GM21423 (cell line): ENCODE data around the gene PLSCR3.

Source experiments
- ATAC-seq: cut with Tn5 transposase; IDR thresholded peaks from one replicate; pipeline ENCODE4 v1.9.1; 2021; ENCODE audit warnings: mild to moderate bottlenecking, moderate library complexity; ENCODE audit not compliant: unreplicated experiment

PLSCR3 gene

DNA sequence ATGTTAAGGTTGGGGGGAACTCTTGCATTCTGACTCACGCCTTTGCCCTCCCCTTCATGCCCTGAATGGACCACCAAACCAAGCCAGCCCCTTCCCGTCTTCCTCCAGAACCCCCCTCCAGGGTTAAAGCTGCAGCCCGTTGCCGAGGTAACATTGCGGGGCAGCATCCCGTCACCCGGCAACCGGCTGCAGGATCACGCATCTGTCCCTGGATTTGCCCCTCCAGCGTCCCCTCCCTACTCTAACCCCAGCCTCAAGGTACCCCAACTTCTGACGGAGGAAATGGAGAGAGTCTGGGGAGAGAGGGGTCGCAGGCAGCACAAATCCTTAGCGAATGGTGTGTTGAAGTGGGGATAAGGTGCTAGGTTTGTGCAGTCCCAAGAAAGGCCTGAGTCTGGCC lies 12.8 kb upstream of the PLSCR3 start:
- ATAC-seq, result no peak

DNA sequence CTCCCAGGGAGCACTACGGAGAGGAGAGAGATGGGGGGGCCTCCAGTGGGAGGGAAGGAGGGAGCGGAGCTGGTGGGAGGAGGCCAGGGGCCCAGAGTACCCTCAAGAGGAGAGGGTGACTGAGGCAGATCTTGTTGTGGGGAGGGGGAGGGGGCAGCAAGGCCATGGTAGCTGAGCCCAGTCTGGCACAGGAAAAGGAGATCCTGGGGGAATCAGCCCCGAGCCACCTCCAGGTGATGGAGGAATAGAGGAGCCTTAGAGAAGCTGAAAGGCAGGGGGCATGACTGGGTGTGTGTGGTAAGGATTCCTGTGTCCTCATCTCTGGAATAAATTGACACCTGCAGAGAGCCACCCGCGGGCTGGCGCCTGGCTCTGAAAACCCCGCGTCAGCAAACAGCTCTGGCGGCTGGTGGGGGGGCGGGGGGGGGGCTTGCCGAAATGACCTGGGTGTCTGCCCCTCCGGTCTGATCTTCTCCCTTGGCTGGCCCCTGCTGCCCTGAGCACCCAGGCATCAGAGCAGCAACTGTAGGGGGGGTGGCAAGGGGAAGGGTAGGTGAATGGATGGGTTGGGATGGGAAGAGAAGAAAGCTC lies 12.0 kb upstream of the PLSCR3 start:
- ATAC-seq, result no peak

DNA sequence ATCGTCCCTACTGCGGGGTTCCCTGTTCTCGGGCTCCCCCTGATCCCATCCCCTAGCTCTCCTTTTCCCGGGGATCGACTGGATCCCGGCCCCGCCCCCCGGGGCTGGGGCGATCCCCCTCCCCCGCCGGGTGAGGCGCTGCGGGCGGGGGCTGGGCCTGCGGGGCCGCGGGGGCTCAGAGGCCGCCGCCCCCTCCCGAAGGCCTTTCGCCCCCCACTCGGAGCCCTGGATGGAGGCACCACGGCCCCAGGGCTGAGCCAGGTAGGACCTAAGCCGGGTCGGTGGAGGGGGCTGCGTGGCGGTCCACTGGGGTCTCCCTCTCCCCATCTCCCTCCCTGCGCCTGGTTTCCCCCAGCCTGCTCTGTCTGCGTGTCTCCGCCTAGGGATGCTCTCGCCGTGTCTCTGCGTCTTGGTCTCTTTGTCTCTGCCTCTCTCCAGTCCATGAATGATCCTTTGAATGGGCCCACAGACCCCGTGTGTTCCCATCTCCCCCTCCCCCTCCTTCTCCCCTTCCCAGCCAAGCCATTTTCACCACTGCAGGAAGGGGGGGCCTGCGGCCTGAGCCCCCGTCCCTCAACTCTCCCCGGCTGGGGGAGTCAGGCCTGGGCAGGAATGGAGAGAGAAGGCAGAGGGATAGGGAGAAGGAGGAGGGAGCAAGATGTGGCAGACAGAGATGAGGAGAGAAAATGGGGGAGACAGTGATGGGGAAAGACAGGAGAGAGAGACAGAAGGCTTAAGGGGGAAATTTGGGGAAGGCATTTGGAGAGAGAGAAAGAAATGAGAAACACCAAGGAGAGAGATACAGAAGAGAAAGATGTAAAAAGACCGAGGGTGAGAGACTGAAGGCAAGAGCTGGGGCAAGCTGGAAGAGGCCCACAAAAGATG lies 11.3 kb upstream of the PLSCR3 start:
- no peak for ATAC-seq

DNA sequence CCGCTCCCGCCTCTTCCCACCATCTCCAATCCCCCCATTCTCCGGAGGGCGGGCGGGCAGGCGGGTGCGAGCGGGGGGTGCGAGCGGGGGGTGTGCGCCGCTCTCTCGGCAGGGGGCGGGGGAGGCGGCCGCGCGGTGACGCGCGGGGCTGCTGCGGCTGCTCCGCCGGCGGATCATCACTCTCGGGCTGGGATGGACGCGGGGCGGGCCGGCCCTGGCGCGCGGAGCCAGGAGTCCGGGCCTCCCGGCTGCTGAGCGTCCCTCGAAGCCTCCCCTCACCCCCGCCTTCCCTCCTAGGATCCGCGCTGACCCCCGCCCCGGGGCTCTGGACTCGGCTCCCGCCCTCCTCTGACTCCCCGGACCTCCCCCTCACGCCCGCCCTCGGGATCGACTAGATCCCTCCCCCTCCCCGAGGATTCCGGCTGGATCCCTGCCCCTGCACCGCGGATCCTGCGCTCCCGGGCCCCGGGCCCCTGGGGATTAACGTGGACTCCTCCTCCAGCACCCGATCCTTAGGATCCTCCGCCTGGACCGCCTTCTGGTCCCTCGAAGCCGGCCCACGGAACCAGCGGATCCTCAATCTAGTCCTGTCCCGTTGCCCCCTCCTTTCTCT lies 10.5 kb upstream of the PLSCR3 start:
- peak; percentile 7 for ATAC-seq

DNA sequence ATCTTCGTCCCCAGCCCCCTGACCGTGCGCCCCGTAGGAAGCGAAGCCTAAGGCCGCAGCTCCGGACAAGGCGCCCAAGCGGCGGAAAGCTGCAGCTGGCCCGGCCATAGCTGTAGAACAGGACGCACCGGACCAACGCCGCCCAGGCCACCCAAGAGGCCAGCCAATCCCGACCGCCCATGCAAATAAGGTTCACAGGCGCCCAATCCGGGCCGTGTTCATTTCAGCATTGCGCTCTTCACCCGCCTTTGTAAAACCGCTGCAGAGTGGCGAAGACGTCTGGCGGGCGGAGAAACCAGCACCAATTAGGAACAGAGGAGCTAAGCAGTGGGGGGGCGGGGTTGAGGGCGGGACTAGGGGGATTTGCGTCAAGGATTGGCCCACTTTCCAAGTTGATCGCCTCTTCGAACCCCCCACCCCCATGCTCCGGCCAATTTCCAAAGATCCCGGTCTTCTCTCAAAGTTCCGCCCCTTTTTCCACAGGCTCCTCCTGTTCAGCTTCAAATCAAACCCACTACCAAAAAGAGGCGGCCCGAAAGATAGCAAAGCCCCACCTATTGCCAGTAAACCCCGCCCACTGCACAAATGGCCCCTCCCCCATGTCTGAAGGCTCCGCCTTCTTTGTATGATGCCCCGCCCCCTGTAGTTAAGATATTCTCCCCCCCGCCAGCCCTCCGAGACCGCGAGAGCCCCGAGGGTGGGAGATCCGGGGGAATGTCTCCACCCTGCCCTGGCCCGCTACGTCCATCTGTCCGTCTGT lies 9.8 kb upstream of the PLSCR3 start, which contains the start of gene TMEM256:
Gene TMEM256, minus strand, starts transcription at position 121 of the 760 bp plus-strand sequence. Its CDS starts 13 bp downstream, at position 108.
- peak; percentile 94 for ATAC-seq

DNA sequence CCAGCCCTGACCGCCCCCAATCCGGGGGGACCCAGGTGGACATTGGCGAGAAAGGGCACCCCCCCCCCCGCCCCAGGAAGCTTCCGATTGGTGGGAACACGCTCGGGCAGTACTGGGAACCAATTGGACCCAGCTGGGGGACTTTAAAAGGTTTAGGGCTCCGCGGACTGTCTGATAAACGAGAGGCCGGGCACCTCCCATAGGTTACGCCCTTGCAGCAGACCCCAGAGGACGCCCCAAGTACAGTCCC lies 9.3 kb upstream of the PLSCR3 start:
- no peak for ATAC-seq

DNA sequence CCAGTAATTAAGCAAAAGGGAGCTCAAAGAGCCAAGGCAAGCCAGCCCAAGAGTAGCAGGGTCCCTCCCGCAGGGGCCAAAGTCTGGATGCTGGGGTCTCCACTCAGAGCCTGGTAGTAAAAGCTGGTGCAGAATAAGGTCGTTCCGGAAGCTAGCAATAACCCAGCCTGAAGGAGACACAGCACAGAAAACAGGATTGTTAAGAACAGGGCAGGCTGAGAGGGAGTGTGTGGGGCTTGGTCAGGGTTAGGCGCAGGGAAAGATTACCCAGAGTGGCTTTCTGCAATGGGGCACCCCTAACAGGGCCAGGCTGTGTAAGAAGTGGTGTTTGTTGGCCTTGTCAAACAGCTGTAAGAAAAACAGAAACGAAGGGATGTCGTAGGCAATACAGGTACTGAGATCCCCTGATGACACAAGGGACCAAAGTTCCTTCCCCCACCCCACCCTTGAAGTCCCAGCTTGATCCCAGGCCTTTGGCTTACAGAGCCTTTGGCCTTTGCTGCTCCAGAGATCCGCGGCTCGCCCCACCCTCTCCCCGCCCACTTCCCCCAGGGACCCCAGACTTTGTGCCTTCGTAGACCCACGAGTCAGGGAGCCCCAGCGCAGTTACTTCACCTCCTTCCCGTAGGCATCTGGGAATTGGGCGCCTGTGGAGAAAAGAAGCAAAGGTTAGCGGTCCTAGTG lies 8.9 kb upstream of the PLSCR3 start:
- no peak for ATAC-seq

DNA sequence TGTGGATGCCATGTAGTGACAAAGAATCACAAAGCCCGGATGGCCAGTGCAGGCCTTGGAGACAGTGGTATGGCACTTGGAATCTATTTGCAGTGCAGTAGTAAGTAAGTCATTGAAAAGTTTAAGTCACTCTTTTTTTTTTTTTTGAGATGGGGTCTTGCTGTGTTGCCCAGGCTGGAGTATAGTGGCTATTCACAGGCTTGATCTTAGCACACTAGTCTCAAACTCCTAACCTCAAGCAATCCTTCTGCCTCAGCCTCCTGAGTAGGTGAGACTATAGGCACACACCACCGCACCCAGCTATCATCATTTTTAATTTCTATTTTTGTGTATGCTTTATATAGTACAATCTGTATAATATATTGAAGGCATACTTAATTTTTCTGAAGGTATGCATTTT lies 4.3 kb upstream of the PLSCR3 start:
- ATAC-seq, result no peak

DNA sequence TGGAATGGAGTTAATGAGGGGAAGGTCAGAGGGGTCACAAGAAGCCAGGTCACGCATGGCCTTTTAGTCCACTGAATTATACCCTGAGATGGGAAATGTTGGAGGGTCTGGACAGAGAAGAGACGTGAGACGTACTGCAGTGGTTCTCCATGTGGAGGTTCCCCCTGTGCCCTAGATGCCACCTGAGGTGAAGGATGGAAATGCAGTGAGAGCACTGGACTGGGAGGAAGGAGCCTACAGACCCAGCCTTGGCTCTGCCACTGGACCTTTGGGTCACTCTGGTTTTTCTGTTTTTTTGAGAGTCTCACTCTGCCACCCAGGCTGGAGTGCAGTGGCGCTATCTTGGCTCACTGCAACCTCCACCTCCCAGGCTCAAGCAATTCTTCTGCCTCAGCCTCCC lies 1.8 kb upstream of the PLSCR3 start:
- no peak for ATAC-seq

DNA sequence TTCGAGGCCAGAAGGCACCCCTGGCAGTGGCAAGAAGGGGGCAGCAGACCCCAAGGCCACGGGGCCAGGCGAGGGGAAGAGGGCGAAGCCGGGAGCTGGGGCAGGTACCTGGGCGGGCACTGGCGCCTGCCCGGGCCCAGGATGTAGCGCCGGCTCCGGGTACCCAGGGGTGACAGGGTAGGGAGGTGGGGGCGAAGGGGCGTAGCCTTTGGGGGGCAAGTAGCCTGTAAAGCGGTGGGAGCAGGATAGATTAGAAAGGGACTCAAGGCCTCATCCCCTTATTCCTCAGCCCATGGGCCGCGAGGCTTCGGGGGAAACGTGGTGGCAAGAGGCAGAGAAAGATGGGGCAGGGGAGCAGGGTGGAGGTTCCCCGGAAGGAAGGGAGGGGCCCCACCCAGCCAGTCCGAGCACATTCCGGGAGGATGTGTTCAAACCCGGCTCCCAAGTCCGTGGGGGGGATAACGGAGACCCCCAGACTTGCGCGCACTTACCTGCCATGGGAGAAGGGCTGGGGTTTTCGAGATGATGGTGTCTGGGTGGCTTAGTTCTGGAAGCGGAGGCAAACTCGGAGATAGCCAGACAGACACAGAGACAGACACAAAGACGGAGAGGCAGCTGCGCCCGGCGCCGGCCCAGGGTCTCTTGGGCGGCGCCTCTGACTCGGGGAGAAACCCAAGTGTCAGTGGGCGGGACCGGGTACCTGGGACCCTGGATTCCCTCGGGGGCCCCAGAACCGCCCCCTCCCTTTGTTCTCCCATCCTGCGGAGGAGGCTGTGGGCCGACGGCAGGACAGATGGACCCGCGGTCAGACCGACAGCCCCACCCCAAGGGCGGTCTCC lies 493 bp downstream of the PLSCR3 start:
- ATAC-seq, result peak; percentile 36

DNA sequence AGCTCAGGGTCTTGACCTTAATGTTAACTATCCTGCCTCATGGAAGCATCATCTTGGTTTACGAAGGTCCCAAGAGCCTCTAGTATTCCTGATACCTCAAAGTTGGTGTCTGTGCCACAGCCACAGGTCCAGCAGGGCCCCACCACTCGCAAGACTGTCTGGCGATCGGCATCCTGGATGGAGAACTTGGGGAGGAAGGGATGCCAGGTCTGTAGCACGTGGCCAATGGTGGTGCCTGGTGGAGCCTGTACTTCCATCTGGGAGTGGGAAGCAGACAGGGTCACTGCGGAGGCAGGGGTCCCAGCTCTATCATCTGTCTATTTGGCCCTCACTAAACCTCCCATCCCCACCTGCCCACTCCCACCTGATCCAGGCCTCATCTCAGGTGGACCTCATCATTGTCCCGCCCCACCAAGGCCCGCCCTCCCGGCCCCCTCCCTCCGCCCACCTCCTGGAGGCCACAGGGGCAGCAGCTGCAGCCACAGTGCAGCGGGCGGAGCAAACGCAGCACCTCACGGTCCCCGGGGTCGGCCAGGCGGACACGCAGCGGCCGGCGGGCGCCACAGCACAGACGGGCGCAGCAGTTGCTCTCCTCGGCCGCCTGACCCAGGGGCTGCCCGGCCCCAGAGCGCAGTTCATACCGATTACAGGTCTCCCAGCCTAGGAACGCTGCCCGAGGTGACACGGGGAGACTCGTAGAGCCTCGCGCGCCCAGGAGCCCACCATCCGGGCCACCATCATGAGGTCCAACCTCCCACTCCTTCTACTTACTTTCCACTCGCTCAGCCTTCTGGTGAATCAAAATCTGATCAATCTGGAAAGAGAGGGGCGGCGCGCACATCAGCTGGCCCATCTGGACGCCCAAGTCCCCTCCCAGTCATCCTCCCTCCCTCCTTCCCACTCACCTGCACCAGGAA lies 1.4 kb downstream of the PLSCR3 start:
- no peak for ATAC-seq

DNA sequence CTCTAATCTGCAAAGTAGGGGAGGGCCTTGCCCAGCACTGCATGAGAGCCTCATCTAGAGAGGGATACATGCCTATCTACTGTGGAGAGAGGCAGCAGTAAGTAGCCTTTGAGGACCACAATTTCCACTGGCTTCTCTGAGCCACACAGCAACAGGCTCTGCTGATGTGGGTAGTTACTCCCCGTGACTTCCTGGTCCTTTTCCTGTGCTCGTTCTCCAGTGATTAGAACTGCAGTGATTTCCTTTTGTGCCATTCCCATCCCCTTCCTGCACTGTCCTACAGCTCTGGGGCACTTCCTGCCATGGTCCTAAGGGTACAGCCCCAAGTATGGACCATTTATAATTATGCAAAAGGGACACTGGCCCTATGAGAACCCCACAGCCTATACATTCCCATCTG lies 3.0 kb downstream of the PLSCR3 start:
- ATAC-seq, result no peak

DNA sequence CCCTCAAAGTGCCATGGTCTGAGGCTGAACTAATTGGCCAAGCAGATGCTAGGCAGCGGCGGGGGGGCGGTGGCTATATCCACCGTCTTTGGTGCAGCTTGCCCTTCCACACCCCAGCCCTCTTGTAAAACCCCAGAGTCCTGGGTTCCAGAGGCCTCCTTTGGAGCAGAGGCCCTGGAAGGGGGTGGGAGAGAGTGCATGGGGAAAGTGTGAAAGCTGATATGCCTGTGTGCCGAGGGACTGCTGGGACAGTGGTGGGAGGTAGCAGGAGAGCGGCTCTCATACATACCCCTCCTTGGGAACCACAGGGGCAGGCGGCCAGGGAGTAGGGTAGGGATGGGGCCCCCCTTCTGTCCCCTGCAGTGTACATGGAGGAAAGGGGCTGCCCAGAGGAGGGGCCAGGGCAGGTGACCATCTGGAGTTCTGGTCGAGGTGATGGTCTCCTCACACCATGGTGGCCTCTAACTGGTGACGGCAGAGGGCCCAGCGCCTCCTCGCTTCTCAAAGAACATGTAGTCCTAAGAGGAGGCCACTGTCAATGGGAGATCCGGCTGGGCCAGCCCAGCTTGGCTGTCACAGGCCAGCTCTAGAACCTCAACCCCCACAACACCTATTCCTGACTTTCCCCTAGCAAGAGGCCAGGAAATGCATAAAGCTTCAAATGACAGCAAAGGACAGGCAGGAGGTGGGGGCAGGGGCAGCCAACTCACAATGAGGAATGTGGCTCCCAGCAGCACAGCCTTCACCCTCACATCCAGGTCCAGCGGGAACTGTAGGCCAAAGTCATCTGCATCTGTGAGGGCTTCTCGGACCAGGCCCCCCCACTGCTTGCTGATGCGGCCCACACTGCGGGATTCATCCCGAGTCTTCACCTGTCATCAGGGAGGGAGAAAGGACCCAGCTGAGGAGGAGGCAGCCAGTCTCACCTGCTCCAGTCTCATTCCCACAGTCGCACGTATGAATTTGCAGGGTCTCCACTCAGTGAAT lies 4.1 kb downstream of the PLSCR3 start:
- no peak for ATAC-seq

DNA sequence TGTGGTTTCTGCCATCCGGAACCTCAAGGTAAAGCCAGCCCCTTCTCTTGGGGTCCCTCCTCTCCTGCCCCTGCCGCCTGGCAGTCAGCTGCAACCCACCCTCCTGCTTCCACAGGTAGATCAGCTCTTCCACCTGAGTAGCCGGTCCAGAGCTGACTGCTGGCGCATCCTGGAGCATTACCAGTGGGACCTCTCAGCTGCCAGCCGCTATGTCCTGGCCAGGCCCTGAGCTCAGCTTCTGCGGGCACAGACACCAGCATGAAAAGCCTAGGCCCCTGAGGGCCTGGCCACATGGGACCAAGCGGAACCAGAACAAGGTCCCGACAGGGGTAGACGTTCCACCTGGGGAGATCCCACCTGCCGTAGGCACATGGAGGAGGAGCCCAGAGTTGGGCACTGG lies 5.5 kb downstream of the PLSCR3 start:
- no peak for ATAC-seq

DNA sequence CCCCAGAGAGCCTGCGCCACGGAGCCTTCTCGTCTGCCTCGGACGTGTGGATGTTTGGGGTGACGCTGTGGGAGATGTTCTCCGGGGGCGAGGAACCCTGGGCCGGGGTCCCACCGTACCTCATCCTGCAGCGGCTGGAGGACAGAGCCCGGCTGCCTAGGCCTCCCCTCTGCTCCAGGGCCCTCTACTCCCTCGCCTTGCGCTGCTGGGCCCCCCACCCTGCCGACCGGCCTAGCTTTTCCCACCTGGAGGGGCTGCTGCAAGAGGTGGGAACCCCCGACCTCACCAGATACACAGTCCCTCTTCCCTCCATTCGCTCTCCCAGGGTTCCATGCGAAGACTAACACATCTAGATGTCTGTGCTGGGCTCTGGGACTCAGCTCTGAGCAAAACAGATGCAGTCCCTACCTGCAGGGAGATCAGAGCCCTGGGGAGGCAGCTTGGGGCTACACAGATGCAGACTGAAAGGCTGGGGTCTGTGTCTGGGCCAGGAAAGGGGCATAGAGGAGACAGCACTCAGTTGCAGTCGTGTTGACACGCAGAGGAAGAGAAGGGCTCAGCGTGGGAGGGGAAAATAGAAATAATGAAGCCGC lies 9.7 kb downstream of the PLSCR3 start:
- ATAC-seq, result no peak

DNA sequence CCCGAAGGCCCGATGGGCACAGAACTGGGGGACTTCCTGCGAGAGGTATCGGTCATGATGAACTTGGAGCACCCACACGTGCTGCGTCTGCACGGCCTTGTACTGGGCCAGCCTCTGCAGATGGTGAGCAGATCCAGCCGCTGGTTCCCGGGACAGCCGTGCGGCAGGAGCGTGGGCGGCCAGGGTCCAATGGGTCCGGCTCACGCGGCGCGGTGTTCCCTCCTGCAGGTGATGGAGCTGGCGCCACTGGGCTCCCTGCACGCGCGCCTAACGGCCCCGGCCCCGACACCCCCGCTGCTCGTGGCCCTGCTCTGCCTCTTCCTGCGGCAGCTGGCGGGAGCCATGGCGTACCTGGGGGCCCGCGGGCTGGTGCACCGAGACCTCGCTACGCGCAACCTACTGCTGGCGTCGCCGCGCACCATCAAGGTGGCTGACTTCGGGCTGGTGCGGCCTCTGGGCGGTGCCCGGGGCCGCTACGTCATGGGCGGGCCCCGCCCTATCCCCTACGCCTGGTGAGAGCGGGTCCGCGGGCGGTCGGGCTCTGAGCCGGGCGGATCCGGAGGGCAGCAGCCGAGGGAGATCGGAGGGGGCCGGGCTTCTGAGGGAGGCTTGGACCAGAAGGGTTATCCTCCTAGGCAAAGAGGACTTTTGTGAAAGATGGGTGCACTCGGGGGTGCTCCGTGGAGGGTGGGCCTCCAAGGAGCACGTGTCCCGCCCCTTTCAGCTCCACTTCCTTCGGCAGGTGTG lies 10.4 kb downstream of the PLSCR3 start:
- peak; percentile 68 for ATAC-seq

DNA sequence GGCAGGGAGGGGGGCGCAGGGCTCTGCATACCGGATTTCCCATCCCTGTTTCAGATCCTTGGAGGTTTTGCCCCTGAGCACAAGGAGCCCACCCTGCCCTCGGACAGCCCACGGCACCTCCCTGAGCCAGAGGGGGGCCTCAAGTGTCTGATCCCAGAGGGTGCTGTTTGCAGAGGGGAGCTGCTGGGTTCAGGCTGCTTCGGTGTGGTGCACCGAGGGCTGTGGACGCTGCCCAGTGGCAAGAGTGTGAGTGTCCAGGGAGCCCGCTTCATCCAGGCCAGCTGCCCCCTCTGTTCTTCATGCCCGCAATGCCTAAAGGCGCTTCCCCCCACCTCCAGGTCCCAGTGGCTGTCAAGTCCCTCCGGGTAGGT lies 11.0 kb downstream of the PLSCR3 start:
- no peak for ATAC-seq
